ENCODE results near the gene B3GLCT.
"Not testable (repeated sequence)": the region's sequence is repeated elsewhere in the genome, so short reads cannot be mapped to it uniquely, and the experiment has no call there.

Gene B3GLCT

GRCh38 chr13:31282741-31283455, 83.1 kb downstream of the B3GLCT start:
- DNase-seq (ENCODE audit: low read depth) = no peak

GRCh38 chr13:31286930-31287329, 87.2 kb downstream of the B3GLCT start:
- DNase-seq (ENCODE audit: low read depth) = no peak

- DNase-seq (ENCODE audit: low read depth) = no peak
These were observed 101.3 kb downstream of the B3GLCT start for GRCh38 chr13:31301119-31301518.

DNA sequence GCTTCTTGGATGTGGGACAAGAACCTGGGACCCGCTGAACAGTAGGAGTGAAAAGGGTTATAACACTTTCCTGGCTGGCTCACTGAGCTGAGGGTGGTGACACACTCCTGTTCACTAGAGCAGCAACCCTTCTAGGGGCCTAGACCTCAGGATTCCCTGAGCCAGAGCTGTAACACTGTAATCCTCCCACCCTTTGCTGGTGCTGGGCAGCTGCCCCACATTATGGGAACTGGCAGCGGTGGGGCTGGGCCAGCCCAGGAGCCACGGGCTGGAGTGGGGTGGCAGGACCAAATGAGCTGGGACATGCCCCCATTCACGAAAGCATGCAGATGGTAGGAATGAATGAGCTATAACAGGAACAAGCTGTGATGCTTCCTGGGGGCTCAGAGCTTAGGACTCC, 110.6 kb downstream of the B3GLCT start:
- no peak for DNase-seq (ENCODE audit: low read depth)

DNA sequence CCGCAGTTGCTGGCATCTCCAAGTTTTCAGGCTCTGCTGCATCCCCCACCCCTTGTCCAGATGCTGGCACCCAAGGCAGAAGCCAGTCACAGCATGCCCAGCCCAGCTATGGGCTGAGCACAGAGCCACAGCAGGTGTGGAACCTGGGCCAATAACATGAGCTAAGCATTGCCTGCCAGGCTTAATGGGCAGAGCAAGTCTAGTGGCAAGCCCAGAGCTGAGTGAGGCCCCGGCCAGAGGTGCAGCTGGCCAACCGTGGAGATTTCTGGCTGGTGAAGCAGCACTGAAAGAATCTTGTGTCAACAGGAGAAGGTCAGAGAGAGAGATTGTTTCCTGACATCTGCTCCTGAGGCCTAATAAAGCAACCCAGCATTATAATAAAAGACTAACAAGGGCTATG, 111.0 kb downstream of the B3GLCT start:
- no peak for DNase-seq (ENCODE audit: low read depth)

- no peak for DNase-seq (ENCODE audit: low read depth)
These were observed 112.1 kb downstream of the B3GLCT start for GRCh38 chr13:31311921-31312320.

DNA sequence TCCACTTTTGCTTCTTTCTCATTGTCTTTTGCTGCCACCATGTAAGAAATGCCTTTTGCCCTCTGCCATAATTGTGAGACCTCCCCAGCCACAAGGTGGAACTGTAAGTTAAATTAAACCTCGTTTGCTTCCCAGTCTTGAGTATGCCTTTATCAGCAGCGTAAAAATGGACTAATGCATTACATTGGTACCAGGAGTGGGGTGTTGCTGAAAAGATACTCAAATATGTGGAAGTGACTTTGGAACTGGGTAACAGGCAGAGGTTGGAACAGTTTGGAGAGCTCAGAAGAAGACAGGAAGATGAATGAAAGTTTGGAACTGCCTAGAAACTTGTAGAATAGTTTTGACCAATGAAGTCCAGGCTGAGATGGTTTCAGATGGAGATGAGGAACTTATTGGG, 115.2 kb downstream of the B3GLCT start:
- DNase-seq (ENCODE audit: low read depth) = no peak

- DNase-seq (ENCODE audit: low read depth) = no peak
These were observed 121.2 kb downstream of the B3GLCT start for GRCh38 chr13:31320946-31321345.

DNA sequence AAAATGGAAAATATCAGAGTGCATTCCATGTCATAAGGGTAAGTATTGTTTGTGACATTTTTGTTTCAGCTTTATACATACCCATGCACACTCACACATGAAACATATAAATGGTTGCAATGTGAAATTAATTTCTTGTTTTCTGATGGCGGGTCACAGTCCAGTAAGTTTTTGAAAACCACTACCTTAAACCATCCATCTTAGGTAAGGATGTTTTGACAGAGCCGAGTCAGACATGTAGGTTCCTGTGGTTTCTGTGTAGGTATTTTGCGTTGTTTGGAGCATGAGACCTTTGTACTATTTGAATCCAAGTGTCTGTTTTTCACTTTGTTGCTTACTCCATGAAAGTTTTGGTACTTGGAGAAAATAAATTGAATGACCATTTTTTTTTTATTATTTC, 121.7 kb downstream of the B3GLCT start:
- no peak for DNase-seq (ENCODE audit: low read depth)

DNA sequence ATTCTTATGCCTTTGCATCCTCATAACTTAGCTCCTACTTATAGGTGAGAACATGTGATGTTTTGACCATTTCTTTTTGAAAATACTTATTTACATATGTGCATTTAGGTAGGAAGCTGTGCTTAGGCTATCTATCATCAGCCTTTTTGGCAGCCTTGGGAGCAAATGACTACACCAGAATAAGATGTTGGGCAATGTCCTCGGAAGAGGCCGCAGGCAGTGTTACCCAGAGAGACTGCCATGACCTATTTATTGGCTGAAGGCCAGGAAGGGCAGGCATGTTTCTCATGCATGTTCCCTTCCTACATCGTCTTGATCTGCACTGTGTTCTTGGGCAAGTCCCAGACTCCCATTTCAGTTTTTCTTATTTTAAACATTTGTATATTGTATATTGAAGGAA, 122.3 kb downstream of the B3GLCT start:
- DNase-seq (ENCODE audit: low read depth) = no peak

GRCh38 chr13:31322702-31323405, 123.1 kb downstream of the B3GLCT start:
- DNase-seq (ENCODE audit: low read depth) = no peak

DNA sequence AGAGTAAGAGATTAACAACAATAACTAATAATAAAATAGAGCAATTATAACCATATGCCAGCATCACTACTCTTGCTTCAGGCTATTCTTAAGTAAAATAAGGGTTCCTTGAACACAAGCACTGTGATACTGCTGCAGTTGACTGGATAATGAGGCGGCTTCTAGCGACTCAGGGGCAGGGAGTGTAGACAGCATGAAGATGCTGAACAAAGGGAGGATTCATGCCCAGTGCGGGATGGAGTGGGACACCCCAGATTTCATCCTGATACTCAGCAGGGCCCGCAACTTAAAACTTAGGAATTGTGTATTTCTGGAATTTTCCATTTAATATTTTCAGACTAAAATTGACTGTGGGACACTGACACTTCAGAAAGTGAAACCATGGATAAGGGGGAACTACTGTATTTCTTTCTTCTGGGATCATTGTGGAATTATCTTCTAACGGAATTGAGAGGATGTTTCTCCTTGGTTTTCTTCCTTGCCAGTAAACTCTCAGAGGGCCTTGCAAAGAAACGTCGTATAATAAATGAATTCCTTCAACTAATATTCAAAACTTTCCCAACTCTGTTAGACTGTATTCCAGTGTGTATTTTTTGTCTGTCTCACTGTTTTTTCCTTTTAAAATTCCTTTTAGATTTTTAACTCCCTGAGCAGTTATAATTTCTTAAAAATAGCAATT, 127.5 kb downstream of the B3GLCT start:
- no peak for DNase-seq (ENCODE audit: low read depth)

DNA sequence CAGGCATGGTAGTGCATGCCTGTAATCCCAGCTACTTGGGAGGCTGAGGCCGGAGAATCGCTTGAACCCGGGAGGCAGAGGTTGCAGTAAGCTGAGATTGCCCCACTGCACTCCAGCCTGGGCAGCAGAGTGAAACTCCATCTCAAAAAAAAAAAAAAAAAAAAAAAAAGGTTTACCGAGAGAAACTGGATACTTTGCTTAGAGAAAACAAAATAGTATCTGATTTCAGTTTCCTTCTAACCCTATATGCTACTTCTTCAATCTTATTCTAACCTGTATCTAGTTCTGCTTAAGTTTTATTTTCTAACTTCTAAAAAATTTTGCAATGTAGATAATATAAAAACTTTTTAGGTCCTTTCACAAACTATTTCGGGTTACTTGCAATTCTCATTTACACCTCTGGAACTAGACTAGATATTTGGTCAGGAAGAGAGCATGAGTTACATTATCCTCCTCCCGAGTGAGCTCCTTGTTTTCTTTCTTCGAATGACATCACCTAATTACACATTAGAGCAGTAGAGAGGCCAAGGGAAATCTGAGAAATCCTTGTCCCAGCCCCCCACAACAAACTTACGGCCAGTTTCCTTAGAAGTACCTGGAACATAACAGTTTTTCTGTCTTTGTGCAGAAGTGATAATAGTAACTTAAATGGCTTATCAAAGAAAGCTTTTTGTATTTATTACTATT, 128.9 kb downstream of the B3GLCT start:
- DNase-seq (ENCODE audit: low read depth) = no peak

- no peak for DNase-seq (ENCODE audit: low read depth)
These were observed 130.5 kb downstream of the B3GLCT start for GRCh38 chr13:31330236-31330635.

GRCh38 chr13:31331068-31331467, 131.3 kb downstream of the B3GLCT start:
- no peak for DNase-seq (ENCODE audit: low read depth)

DNA sequence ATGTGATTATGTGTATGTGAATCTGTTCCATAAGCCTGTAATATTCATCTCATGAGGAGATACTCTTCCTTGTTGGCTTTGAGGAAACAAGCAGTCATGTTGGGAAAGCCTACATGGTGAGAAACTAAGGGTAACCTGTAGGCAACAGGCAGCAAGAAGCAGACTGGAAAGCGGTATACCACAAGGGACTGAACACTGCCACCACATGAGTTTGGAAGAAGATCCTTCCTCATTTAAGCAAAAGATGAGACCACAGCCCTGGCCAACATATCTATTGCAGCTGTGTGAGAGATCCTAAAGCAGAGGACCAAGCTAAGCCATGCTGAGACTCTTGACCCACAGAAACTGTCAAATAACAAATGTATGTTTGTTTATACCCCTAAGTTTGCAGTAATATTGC, 134.8 kb downstream of the B3GLCT start:
- DNase-seq (ENCODE audit: low read depth) = no peak

- no peak for DNase-seq (ENCODE audit: low read depth)
These were observed 135.3 kb downstream of the B3GLCT start for GRCh38 chr13:31334994-31335557.

GRCh38 chr13:31339616-31340015, 139.8 kb downstream of the B3GLCT start:
- DNase-seq (ENCODE audit: low read depth) = not testable (repeated sequence)

DNA sequence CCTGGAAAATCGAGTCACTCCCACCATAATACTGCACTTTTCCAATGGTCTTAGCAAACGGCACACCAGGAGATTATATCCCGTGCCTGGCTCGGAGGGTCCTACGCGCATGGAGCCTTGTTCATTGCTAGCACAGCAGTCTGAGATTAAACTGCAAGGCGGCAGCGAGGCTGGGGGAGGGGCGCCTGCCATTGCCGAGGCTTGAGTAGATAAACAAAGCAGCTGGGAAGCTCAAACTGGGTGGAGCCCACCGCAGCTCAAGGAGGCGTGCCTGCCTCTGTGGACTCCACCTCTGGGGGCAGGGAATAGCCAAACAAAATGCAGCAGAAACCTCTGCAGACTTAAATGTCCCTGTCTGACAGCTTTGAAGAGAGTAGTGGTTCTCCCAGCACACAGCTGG, 141.1 kb downstream of the B3GLCT start:
- not testable (repeated sequence) for DNase-seq (ENCODE audit: low read depth)

DNA sequence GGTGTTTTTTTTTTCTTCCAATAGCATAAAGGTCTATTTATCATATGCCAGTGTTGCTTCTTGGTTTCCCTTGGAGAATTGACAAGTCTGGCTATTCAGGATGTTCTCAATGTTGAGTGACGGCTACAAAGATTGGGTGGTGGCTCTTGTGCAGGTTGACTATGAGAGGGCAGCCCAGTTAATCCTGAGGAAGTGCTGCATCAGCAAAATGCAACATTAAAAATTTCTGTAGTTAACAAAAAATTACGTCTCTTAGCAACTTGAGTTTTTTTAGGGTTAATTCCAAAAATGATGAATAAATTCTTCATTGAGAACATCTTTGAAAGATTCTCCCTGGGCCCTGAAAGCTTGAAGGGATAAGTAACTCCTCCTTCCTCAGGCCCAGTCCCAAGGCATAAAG, 147.1 kb downstream of the B3GLCT start:
- no peak for DNase-seq (ENCODE audit: low read depth)

- no peak for DNase-seq (ENCODE audit: low read depth)
These were observed 149.4 kb downstream of the B3GLCT start for GRCh38 chr13:31349156-31349555.

GRCh38 chr13:31350560-31350959, 150.8 kb downstream of the B3GLCT start:
- DNase-seq (ENCODE audit: low read depth) = no peak
